Left ventricle myocardium inferior (tissue), 1 donor: ENCODE data around the gene IGLON5. TPM values are rescaled to one million over a fixed set of nuclear protein-coding genes. Genes with fewer than 3 reads are reported as not detected.

Source experiments
- DNase-seq: peaks from one replicate; pipeline ENCODE4 v3.0.0-alpha.2; 2020
- H3K27ac ChIP-seq: fragments of 200-600 bp; replicated peaks from 2 replicates; pipeline ENCODE4 v1.8.0; 2021
- H3K27me3 ChIP-seq: fragments of 200-600 bp; 2 replicates; pipeline ENCODE4 v1.8.0; 2021; ENCODE audit warnings: low read depth
- H3K36me3 ChIP-seq: fragments of 200-600 bp; 2 replicates; pipeline ENCODE4 v1.8.0; 2021
- H3K4me1 ChIP-seq: fragments of 200-600 bp; 2 replicates; pipeline ENCODE4 v1.8.0; 2021
- H3K4me3 ChIP-seq: fragments of 200-600 bp; 2 replicates; pipeline ENCODE4 v1.8.0; 2021; ENCODE audit warnings: mild to moderate bottlenecking, moderate library complexity
- H3K9me3 ChIP-seq: fragments of 200-600 bp; replicated peaks from 2 replicates; pipeline ENCODE4 v1.8.0; 2021
- CTCF ChIP-seq: fragments of 200-600 bp; IDR thresholded peaks from 2 replicates; pipeline ENCODE4 v1.8.0; 2021; ENCODE audit warnings: antibody characterized with exemption, mild to moderate bottlenecking, borderline replicate concordance
- intact Hi-C: fragments of 100-400 bp; cut with micrococcal nuclease; formaldehyde crosslinking; loops from one replicate; pipeline ENCODE4 v1.11.0; 2022
- total RNA-seq: library from RNA; stranded (reverse); fragmentation: NEBNext Ultra II Directional; extraction: Animal tissue kit (Norgen Biotek cat#: 25700); gene quantifications from one replicate; pipeline ENCODE4 v1.2.1, GENCODE V29; 2021
- donor health status: DM: no; HTN: yes; CAD: no; lungs with severe emphysema.

The IGLON5 gene
- total RNA-seq, 1 donor from 2014 or later: not detected

DNA sequence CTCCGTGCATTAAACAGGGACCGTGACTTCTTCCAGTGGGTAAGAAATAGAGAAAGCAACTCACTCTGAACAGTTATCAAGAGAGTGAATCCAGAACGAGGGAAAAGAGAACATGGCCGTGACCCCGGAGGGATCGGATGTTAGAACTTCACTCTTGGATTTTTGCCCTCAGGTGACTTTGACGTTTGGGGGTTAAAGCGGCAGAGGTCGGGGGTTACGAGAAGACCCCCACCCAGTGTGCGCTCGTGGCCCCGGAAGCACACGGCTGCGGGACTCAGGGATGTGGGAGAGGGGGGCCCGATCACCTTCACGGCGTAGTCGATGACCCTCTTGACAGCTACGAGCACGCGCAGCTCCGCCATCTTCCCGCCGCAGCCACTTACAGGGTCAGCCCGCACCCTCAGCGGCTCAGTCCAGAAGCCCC lies 54.5 kb downstream of the IGLON5 start, which contains the start of gene ETFB:
ETFB (minus strand) TSS at position 424 of the 424 bp plus-strand sequence; CDS start at position 362, 62 bp downstream.
- no peak for DNase-seq
- peak within 1 kb of the TSS; percentile 86 for H3K4me3 ChIP-seq

GRCh38 chr19:51366389-51367254 lies 55.2 kb downstream of the IGLON5 start:
- Histone ChIP-seq H3K27ac (peak overlapping the region; percentile 97), H3K4me1 (peaks cover 55% of the 10 kb centered on the region), H3K27me3 (no peaks in the 10 kb centered on the region), H3K9me3 (no peaks in the 10 kb centered on the region), H3K36me3 (no peaks in the 10 kb centered on the region), H3K4me3 (peak overlapping the region; percentile 86)
- DNase-seq: peak; percentile 98
- TF ChIP-seq CTCF: no peak
- intact Hi-C loops: no loop called here

More for the DNA sequence above, 54.5 kb downstream of the IGLON5 start, which contains the start of gene ETFB:
- Histone ChIP-seq H3K36me3 (no peaks in the 10 kb centered on the region), H3K27me3 (no peaks in the 10 kb centered on the region), H3K9me3 (no peaks in the 10 kb centered on the region), H3K27ac (peak within 1 kb of the TSS; percentile 97), H3K4me1 (peaks cover 55% of the 10 kb centered on the region)
- TF ChIP-seq CTCF: no peak
- intact Hi-C loops: no loop called here

GRCh38 chr19:51367255-51367564 lies 55.8 kb downstream of the IGLON5 start:
- Histone ChIP-seq H3K36me3 (no peaks in the 10 kb centered on the region), H3K4me1 (peaks cover 53% of the 10 kb centered on the region), H3K27ac (peak overlapping the region; percentile 97), H3K4me3 (peak overlapping the region; percentile 86), H3K27me3 (no peaks in the 10 kb centered on the region), H3K9me3 (no peaks in the 10 kb centered on the region)
- intact Hi-C loops: no loop called here
- no peak for TF ChIP-seq CTCF
- DNase-seq: peak; percentile 41

DNA sequence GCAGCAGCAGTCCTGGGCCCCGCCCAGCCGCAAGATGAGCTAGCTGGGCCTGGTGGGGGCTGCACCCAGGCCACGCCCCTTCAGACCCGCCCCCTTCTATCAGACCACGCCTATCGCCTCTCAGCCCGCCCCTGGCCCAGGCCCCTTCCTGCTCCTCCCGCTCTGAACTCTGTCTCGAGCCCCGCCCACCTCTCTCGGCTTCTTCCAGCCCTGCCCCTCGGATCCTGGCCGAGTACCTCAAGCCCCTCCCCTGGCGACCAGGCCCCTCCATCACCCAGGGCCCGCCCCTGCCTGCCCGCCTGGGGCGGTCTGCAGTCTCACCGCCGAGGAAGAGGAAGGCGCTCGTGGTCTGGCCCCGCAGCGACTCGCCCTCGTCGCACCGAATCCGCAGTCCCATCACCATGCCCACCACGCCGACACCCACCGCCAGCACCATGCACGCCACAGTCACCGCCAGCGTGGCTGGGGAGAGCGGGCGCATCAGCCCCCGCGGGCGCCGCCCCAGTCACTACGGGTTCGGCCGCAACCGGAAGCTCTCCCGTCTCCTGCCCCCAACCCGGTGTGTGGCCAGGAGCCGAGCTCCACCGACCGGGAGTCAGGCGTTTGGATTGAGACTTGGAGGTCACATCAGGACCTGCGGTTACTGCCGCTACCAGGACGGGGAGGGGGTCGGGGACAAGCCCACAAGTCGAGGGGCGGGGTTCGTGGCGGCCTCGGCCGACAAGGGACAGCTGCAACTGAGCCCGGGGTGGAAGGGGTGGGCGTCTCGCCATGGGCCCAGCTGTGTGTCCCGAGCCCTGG lies 56.3 kb downstream of the IGLON5 start:
- Histone ChIP-seq H3K4me3 (peak overlapping the region; percentile 86), H3K4me1 (peaks cover 48% of the 10 kb centered on the region), H3K9me3 (no peaks in the 10 kb centered on the region), H3K27ac (peak overlapping the region; percentile 97), H3K27me3 (no peaks in the 10 kb centered on the region), H3K36me3 (no peaks in the 10 kb centered on the region)
- TF ChIP-seq CTCF: no peak
- intact Hi-C loops: no loop called here
- peak; percentile 99 for DNase-seq

- intact Hi-C loops: no loop called here
- no peaks in the 10 kb centered on the region for H3K36me3 ChIP-seq
- peak within 1 kb of the TSS; percentile 97 for H3K27ac ChIP-seq
- peak within 1 kb of the TSS; percentile 86 for H3K4me3 ChIP-seq
- H3K27me3 ChIP-seq: no peaks in the 10 kb centered on the region
- peaks cover 42% of the 10 kb centered on the region for H3K4me1 ChIP-seq
- no peak for TF ChIP-seq CTCF
- no peak for DNase-seq
- H3K9me3 ChIP-seq: no peaks in the 10 kb centered on the region
Observed at GRCh38 chr19:51368366-51369282, 57.2 kb downstream of the IGLON5 start, which contains the start of gene CLDND2. Gene CLDND2, minus strand, starts transcription at chr19:51369003. Its CDS starts 426 bp downstream, at chr19:51368577.
